ENCODE measurements around the gene ADGRG3.

The ADGRG3 gene, protein sequence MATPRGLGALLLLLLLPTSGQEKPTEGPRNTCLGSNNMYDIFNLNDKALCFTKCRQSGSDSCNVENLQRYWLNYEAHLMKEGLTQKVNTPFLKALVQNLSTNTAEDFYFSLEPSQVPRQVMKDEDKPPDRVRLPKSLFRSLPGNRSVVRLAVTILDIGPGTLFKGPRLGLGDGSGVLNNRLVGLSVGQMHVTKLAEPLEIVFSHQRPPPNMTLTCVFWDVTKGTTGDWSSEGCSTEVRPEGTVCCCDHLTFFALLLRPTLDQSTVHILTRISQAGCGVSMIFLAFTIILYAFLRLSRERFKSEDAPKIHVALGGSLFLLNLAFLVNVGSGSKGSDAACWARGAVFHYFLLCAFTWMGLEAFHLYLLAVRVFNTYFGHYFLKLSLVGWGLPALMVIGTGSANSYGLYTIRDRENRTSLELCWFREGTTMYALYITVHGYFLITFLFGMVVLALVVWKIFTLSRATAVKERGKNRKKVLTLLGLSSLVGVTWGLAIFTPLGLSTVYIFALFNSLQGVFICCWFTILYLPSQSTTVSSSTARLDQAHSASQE

GRCh38 chr16:57668263-57668571, at the start of gene ADGRG3:
Gene ADGRG3 (plus strand): TSS chr16:57668306. CDS start chr16:57668348, 42 bp downstream.
- H3K27ac ChIP-seq: no peak within 1 kb of the TSS
- no peak for TF ChIP-seq ZFX (IDR thresholded peaks at IDR 0.05; ENCODE audit: borderline replicate concordance)
- TF ChIP-seq, protein P1, sequence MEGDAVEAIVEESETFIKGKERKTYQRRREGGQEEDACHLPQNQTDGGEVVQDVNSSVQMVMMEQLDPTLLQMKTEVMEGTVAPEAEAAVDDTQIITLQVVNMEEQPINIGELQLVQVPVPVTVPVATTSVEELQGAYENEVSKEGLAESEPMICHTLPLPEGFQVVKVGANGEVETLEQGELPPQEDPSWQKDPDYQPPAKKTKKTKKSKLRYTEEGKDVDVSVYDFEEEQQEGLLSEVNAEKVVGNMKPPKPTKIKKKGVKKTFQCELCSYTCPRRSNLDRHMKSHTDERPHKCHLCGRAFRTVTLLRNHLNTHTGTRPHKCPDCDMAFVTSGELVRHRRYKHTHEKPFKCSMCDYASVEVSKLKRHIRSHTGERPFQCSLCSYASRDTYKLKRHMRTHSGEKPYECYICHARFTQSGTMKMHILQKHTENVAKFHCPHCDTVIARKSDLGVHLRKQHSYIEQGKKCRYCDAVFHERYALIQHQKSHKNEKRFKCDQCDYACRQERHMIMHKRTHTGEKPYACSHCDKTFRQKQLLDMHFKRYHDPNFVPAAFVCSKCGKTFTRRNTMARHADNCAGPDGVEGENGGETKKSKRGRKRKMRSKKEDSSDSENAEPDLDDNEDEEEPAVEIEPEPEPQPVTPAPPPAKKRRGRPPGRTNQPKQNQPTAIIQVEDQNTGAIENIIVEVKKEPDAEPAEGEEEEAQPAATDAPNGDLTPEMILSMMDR (IDR thresholded peaks at IDR 0.05): peak; percentile 13; the same call in 1 of the 2 replicates

DNA sequence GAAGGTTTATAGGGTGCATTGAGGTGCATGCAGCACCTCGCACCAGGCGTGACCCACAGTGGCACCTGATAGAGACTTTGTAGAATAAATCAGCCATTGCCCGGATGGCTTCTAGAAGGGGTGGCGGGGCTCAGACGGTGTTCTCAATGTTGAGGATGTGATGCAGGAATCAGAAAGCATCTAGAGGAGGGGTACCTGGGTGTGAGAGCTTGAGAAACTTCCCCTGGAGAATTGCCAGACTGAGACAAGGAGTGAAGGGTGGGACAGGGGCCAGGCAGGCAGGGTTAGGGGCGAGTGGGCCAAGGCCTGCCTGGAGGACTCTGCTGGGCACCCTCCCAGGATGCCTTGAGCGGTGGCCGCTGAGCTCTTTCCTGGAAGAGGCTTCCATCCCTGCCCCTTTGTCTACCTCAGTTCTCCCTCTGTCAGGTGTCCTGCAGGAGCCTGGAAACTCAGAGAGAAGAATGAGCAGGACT, 48.9 kb upstream of the ADGRG3 start:
- peak overlapping the region; percentile 64 for H3K27ac ChIP-seq
- no peak for TF ChIP-seq ZFX (IDR thresholded peaks at IDR 0.05; ENCODE audit: borderline replicate concordance)
- TF ChIP-seq, protein P1 (IDR thresholded peaks at IDR 0.05): no peak

DNA sequence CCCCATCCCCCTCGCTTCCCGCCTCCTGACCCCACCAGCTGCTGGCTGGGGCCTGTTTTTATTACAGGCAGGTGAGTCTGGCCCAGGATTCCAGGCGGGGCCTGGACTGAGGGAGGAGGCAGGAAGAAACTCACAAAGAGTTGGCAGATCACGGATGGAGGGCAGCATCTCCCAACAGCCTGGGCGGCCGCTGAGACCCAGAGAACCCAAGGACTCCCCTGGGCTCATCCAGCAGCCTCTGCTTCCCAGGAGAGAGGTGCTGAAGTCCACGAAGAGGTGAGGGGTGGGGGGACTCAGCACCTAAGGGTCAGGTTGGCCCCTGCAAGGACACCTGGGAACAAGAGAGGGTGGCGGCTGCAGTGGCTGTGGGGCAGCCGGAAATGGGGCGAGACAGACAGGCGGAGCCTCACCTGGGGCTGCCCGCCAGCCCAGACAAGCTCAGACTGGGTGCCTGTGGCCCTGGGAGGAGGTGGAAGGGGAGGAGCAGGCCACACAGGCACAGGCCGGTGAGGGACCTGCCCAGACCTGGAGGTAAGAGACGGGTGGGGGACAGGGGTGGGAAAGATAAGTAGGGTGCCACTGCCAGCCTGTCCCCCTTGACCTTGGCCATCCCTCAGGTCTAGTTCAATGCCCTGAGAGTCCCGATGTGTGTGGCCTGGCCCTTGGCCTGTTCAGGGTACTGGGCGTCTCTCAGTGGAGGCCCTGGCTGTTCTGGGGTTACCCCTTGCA, 48.3 kb upstream of the ADGRG3 start:
- H3K27ac ChIP-seq: peak overlapping the region; percentile 64
- TF ChIP-seq, protein P1 (IDR thresholded peaks at IDR 0.05): no peak
- no peak for TF ChIP-seq ZFX (IDR thresholded peaks at IDR 0.05; ENCODE audit: borderline replicate concordance)

GRCh38 chr16:57620335-57621231, 47.5 kb upstream of the ADGRG3 start:
- peak overlapping the region; percentile 64 for H3K27ac ChIP-seq
- TF ChIP-seq, protein P1 (IDR thresholded peaks at IDR 0.05): no peak
- no peak for TF ChIP-seq ZFX (IDR thresholded peaks at IDR 0.05; ENCODE audit: borderline replicate concordance)

GRCh38 chr16:57621521-57622271, 46.4 kb upstream of the ADGRG3 start:
- no peak overlapping the region for H3K27ac ChIP-seq
- TF ChIP-seq, protein P1 (IDR thresholded peaks at IDR 0.05): no peak
- TF ChIP-seq ZFX (IDR thresholded peaks at IDR 0.05; ENCODE audit: borderline replicate concordance): no peak
